AG09319 (cell line): ENCODE measurements around the gene WTAP.

Source experiments
- DNase-seq: peaks from one replicate; pipeline ENCODE4 v3.0.0-alpha.2; 2010; ENCODE audit warnings: low read depth; ENCODE audit errors: extremely low read depth
- TF ChIP-seq, protein P1 (sequence below): IDR thresholded peaks from 2 replicates; pipeline ENCODE4 v1.5.1; 2011; ENCODE audit warnings: low read depth, mild to moderate bottlenecking, inconsistent platforms, low read length, moderate library complexity

WTAP gene

GRCh38 chr6:159805440-159806020, 78.2 kb downstream of the WTAP start:
- DNase-seq: no peak
- TF ChIP-seq, protein P1, sequence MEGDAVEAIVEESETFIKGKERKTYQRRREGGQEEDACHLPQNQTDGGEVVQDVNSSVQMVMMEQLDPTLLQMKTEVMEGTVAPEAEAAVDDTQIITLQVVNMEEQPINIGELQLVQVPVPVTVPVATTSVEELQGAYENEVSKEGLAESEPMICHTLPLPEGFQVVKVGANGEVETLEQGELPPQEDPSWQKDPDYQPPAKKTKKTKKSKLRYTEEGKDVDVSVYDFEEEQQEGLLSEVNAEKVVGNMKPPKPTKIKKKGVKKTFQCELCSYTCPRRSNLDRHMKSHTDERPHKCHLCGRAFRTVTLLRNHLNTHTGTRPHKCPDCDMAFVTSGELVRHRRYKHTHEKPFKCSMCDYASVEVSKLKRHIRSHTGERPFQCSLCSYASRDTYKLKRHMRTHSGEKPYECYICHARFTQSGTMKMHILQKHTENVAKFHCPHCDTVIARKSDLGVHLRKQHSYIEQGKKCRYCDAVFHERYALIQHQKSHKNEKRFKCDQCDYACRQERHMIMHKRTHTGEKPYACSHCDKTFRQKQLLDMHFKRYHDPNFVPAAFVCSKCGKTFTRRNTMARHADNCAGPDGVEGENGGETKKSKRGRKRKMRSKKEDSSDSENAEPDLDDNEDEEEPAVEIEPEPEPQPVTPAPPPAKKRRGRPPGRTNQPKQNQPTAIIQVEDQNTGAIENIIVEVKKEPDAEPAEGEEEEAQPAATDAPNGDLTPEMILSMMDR: no peak
